Measurements from ENCODE around the gene NKX1-2. TPM values are rescaled to one million over a fixed set of nuclear protein-coding genes. Genes with fewer than 3 reads are reported as not detected.
A peak's percentile ranks its signal among the peaks of the same experiment; 100 is the strongest.

The NKX1-2 gene
- total RNA-seq, 2 experiments from 2014 or later: not detected

DNA sequence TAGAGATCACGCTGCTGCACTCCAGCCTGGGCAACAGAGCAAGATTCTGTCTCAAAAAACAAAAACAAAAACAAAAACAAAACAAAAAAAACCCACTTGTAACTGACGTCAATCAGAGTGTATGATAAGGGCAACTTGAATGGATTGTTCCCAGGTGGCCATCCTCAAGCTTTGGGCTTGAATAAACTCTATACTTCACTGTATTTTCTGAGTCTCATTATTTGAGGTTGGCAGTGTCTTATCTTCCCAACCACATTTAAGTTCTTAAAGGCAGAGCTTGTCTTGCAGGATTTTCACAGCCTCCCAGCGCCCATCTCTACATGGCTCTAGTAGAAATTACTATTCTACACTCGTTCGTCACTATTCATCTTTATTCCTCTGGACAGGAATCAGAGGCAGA is 26.0 kb downstream of the NKX1-2 start:
- Mint-ChIP-seq H3K36me3 (ENCODE audit: low read depth) (no peaks in the 10 kb centered on the region), H3K27me3 (peaks cover 8% of the 10 kb centered on the region), H3K27ac (no peak overlapping the region), H3K9me3 (no peaks in the 10 kb centered on the region), H3K4me1 (ENCODE audit: low read depth) (peaks cover 4% of the 10 kb centered on the region), H3K4me3 (no peak overlapping the region)
- TF ChIP-seq, protein P1, sequence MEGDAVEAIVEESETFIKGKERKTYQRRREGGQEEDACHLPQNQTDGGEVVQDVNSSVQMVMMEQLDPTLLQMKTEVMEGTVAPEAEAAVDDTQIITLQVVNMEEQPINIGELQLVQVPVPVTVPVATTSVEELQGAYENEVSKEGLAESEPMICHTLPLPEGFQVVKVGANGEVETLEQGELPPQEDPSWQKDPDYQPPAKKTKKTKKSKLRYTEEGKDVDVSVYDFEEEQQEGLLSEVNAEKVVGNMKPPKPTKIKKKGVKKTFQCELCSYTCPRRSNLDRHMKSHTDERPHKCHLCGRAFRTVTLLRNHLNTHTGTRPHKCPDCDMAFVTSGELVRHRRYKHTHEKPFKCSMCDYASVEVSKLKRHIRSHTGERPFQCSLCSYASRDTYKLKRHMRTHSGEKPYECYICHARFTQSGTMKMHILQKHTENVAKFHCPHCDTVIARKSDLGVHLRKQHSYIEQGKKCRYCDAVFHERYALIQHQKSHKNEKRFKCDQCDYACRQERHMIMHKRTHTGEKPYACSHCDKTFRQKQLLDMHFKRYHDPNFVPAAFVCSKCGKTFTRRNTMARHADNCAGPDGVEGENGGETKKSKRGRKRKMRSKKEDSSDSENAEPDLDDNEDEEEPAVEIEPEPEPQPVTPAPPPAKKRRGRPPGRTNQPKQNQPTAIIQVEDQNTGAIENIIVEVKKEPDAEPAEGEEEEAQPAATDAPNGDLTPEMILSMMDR (IDR thresholded peaks at IDR 0.05): no peak
- DNase-seq: no peak
- ATAC-seq: no peak
- CTCF ChIA-PET: interaction anchor here (0.9 to 1.0 kb wide), 2 partner anchors 15 to 35 kb away, joined by 3 to 7 read pairs; no protein-coding TSS in a partner anchor
- POLR2A ChIA-PET: interaction anchor here (1.5 kb wide), 1 partner anchor 38 kb away, joined by 3 read pairs; the partner anchor contains the start of gene LHPP
- intact Hi-C loops (cut with micrococcal nuclease): no loop called here

DNA sequence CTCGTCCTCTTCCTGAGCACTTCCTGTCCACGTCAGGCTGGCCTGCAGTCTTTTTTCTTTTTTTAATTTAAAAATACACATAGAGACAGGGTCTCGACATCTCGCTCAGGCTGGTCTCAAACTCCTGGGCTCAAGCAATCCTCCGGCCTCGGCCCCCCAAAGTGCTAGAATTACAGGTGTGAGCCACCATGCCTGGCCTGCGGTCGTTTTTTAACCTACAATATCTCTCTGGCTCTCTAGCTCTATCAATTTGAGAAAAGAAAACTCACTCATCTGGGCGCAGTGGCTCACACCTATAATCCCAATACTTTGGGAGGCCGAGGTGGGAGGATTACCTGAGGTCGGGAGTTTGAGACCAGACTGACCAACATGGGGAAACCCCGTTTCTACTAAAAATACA is 27.1 kb downstream of the NKX1-2 start:
- H3K36me3 Mint-ChIP-seq (ENCODE audit: low read depth): no peaks in the 10 kb centered on the region
- TF ChIP-seq, protein P1 (IDR thresholded peaks at IDR 0.05): no peak

DNA sequence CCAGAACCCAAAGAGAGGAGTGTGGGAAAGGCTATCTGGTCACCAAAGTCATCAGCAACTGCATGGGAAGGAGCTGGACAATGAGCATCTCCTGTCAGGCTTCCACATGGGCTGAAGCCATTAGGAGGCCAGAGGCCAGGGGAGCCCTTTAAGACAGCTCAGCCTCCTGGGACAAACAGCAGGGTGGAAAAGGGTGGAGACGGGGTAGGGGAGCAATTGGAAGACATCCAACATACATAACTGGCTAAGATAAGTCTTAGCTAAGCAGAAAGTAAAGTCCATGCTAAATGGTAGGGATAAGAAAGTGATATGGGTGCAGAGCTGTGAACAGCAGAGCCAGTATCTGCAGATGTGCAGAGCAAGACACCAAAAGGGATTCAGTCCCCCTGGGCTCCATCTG is 29.6 kb downstream of the NKX1-2 start:
- no peaks in the 10 kb centered on the region for H3K36me3 Mint-ChIP-seq (ENCODE audit: low read depth)
- H3K4me3 Mint-ChIP-seq: no peak overlapping the region
- H3K27ac Mint-ChIP-seq: no peak overlapping the region
- ChIA-PET POLR2A (no interaction called here), CTCF (interaction anchor here (0.8 to 1.5 kb wide), 2 partner anchors 17 to 34 kb away, joined by 3 read pairs; no protein-coding TSS in a partner anchor)
- intact Hi-C loops (cut with micrococcal nuclease): no loop called here
- H3K9me3 Mint-ChIP-seq: no peaks in the 10 kb centered on the region
- H3K27me3 Mint-ChIP-seq: peaks cover 7% of the 10 kb centered on the region
- DNase-seq (no peak), ATAC-seq (no peak)
- TF ChIP-seq, protein P1 (IDR thresholded peaks at IDR 0.05): no peak
- H3K4me1 Mint-ChIP-seq (ENCODE audit: low read depth): peaks cover 16% of the 10 kb centered on the region

More for the DNA sequence above, 27.1 kb downstream of the NKX1-2 start:
- Mint-ChIP-seq H3K27ac (no peak overlapping the region), H3K27me3 (peaks cover 8% of the 10 kb centered on the region), H3K9me3 (no peaks in the 10 kb centered on the region), H3K4me3 (no peak overlapping the region), H3K4me1 (ENCODE audit: low read depth) (peaks cover 4% of the 10 kb centered on the region)
- intact Hi-C loops (cut with micrococcal nuclease): no loop called here
- DNase-seq (no peak), ATAC-seq (no peak)
- ChIA-PET CTCF (no interaction called here), POLR2A (no interaction called here)

DNA sequence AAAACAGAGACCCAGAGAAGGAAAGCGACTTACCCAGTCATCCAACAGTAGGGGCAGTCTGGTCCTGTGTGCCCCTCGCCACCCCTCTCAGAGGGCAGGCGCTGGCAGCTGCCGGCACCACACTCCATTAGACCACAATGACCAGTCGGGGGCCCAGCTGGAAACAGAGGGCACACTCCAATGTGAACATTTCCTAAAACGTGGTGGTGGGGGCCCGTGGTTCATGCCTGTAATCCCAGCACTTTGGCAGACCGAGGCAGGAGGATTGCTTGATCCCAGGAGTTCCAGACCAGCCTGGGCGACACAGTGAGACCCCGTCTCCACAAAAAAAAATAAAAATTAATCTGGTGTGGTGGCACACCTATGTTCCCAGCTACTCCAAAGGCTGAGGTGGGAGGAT is 30.2 kb downstream of the NKX1-2 start:
- TF ChIP-seq, protein P1 (IDR thresholded peaks at IDR 0.05): no peak
- Mint-ChIP-seq H3K4me1 (ENCODE audit: low read depth) (peaks cover 16% of the 10 kb centered on the region), H3K27me3 (peaks cover 7% of the 10 kb centered on the region), H3K4me3 (peak overlapping the region; percentile 81), H3K9me3 (no peaks in the 10 kb centered on the region), H3K27ac (no peak overlapping the region), H3K36me3 (ENCODE audit: low read depth) (no peaks in the 10 kb centered on the region)
- intact Hi-C loops (cut with micrococcal nuclease): no loop called here
- ChIA-PET POLR2A (no interaction called here), CTCF (interaction anchor here (0.8 to 0.9 kb wide), 2 partner anchors 16 kb away, joined by 3 to 5 read pairs; no protein-coding TSS in a partner anchor)
- DNase-seq (no peak), ATAC-seq (no peak)

DNA sequence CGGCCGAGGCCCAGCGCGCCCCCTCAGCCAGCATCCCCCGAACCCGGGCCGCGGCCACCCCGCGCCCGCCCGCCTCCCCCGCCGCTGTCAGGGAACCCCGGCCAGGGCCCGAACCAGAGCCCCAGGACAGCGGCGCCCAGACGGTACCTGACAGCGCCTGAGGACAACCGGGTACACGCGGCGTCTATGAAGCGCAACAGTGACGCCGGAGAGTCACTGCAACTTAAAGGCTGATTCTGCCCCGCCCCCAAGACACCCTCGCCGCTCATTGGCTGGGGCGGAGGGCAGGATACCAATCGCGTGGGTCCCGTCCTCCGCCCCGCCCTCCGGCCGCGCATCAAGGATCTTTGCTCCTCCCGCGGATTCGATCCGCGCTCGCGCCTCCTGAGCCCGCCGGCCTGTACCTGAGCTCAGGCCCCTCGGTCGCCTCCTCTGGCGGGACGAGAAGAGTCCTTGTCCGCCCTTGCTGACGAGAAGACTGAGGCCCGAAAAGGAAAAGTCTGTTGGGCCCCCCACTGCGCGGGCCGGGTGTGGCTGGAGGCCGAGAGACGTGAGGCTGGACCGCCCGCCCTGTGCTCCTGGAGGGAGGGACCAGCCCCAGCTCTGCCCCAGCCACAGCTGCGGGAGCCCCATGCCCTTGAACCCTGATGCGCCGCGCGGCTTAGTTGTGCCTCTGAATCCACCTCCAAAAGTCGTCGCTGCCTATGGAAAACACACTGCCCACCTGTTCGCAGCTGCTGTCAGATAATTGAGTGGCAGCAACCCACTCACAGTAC is 30.9 kb downstream of the NKX1-2 start, which contains the start of gene OAT:
Gene OAT, minus strand, starts transcription at position 198 of the 776 bp plus-strand sequence. CDS start 6,752 bp downstream, outside the sequence.
- H3K4me3 Mint-ChIP-seq: peak within 1 kb of the TSS; percentile 81
- H3K9me3 Mint-ChIP-seq: no peaks in the 10 kb centered on the region
- CTCF ChIA-PET: interaction anchor here (0.9 to 1.2 kb wide), 3 partner anchors 15 to 30 kb away, joined by 3 to 6 read pairs (median 5); no protein-coding TSS in a partner anchor
- ATAC-seq (peak; percentile 99), DNase-seq (peak; percentile 99)
- POLR2A ChIA-PET: interaction anchor here (2.5 kb wide), 1 partner anchor 42 kb away, joined by 10 read pairs; the partner anchor contains the start of gene LHPP
- peaks cover 16% of the 10 kb centered on the region for H3K4me1 Mint-ChIP-seq (ENCODE audit: low read depth)
- H3K27me3 Mint-ChIP-seq: peaks cover 4% of the 10 kb centered on the region
- peak within 1 kb of the TSS; percentile 64 for H3K27ac Mint-ChIP-seq
- H3K36me3 Mint-ChIP-seq (ENCODE audit: low read depth): no peaks in the 10 kb centered on the region
- TF ChIP-seq, protein P1 (IDR thresholded peaks at IDR 0.05): no peak
- intact Hi-C loops (cut with micrococcal nuclease): no loop called here
